ENCODE data around the gene COL26A1. TPM values are rescaled to one million over a fixed set of nuclear protein-coding genes. Genes with fewer than 3 reads are reported as not detected.

Gene COL26A1
- total RNA-seq, 6 donors from 2014 or later: 0.20 to 1.0 (median 0.30) TPM; not detected in 2

GRCh38 chr7:101402081-101402779 lies 39.6 kb downstream of the COL26A1 start:
- 30 to 33% methylated on average over 7 to 12 of the region's 12 CpGs for WGBS, 2 donors
- no peaks in the 10 kb centered on the region for H3K9me3 ChIP-seq
- no peak for ATAC-seq (ENCODE audit: low FRiP score in 2 of 2)

GRCh38 chr7:101402835-101403234 lies 40.2 kb downstream of the COL26A1 start:
- ATAC-seq (ENCODE audit: low FRiP score in 2 of 2) (no peak), DNase-seq (no peak)
- no peaks in the 10 kb centered on the region for H3K27me3 ChIP-seq
- peaks cover 0 to 4% (median 0%) of the 10 kb centered on the region in 4 donors for H3K4me1 ChIP-seq
- 78 to 80% methylated on average over 5 to 6 of the region's 6 CpGs for WGBS, 2 donors
- H3K9me3 ChIP-seq: no peaks in the 10 kb centered on the region
- no peaks in the 10 kb centered on the region for H3K36me3 ChIP-seq
- no peak overlapping the region for H3K27ac ChIP-seq
- no peak overlapping the region for H3K4me3 ChIP-seq
- TF ChIP-seq, protein P1, sequence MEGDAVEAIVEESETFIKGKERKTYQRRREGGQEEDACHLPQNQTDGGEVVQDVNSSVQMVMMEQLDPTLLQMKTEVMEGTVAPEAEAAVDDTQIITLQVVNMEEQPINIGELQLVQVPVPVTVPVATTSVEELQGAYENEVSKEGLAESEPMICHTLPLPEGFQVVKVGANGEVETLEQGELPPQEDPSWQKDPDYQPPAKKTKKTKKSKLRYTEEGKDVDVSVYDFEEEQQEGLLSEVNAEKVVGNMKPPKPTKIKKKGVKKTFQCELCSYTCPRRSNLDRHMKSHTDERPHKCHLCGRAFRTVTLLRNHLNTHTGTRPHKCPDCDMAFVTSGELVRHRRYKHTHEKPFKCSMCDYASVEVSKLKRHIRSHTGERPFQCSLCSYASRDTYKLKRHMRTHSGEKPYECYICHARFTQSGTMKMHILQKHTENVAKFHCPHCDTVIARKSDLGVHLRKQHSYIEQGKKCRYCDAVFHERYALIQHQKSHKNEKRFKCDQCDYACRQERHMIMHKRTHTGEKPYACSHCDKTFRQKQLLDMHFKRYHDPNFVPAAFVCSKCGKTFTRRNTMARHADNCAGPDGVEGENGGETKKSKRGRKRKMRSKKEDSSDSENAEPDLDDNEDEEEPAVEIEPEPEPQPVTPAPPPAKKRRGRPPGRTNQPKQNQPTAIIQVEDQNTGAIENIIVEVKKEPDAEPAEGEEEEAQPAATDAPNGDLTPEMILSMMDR (IDR thresholded peaks at IDR 0.05): no peak
- TF ChIP-seq POLR2A (IDR thresholded peaks at IDR 0.05): no peak
- TF ChIP-seq POLR2AphosphoS5 (IDR thresholded peaks at IDR 0.05): no peak
- no peak for TF ChIP-seq EP300 (IDR thresholded peaks at IDR 0.05)

More at GRCh38 chr7:101402081-101402779, 39.6 kb downstream of the COL26A1 start:
- Histone ChIP-seq H3K36me3 (no peaks in the 10 kb centered on the region), H3K27me3 (no peaks in the 10 kb centered on the region), H3K27ac (no peak overlapping the region), H3K4me3 (no peak overlapping the region), H3K4me1 (peaks cover 0 to 4% (median 0%) of the 10 kb centered on the region in 4 donors)
- no peak for DNase-seq
- TF ChIP-seq POLR2AphosphoS5 (IDR thresholded peaks at IDR 0.05) (no peak), EP300 (IDR thresholded peaks at IDR 0.05) (no peak), POLR2A (IDR thresholded peaks at IDR 0.05) (no peak)
- TF ChIP-seq, protein P1 (IDR thresholded peaks at IDR 0.05): no peak

DNA sequence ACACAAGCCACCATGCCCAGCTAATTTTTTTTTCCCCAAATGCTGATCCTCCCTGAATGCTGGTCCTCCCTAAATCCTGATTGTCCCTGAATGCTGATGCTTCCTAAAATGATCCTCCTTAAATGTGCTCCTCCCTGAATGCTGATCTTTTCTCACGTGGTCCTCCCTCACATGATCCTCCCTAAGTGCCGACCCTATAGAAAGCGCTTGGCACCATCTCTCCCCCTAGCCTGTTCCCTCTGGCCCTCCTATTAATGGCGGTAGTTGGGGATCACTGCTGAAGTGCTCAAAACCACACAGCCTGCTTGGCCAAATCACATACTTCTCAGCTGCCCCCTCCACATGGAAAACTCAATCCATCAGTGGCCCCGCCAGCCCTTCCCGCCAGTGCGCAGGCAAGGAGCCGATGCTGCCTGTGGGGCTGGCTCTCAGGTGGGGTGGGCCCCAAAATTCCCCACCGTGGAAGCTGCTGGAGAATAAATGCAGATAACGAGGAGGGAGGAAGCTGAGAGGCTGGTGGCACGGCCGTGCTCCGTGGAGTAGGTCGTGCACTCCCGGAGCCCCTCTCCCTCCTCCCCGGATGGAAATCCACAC lies 42.9 kb downstream of the COL26A1 start:
- DNase-seq (peak in 1 of 2 donors; percentile 42), ATAC-seq (ENCODE audit: low FRiP score in 2 of 2) (no peak)
- H3K4me3 ChIP-seq: no peak overlapping the region
- no peak for TF ChIP-seq POLR2AphosphoS5 (IDR thresholded peaks at IDR 0.05)
- TF ChIP-seq POLR2A (IDR thresholded peaks at IDR 0.05): no peak
- TF ChIP-seq EP300 (IDR thresholded peaks at IDR 0.05): no peak
- TF ChIP-seq, protein P1 (IDR thresholded peaks at IDR 0.05): no peak
- H3K27me3 ChIP-seq: no peaks in the 10 kb centered on the region
- 63 to 70% methylated on average over 16 of the region's 16 CpGs for WGBS, 2 donors
- peaks cover 0 to 9% (median 7%) of the 10 kb centered on the region in 4 donors for H3K9me3 ChIP-seq
- no peaks in the 10 kb centered on the region for H3K36me3 ChIP-seq
- no peak overlapping the region for H3K27ac ChIP-seq
- peaks cover 0 to 4% (median 0%) of the 10 kb centered on the region in 4 donors for H3K4me1 ChIP-seq

GRCh38 chr7:101410743-101411507 lies 48.2 kb downstream of the COL26A1 start:
- Histone ChIP-seq H3K27me3 (no peaks in the 10 kb centered on the region), H3K4me1 (peaks cover 0 to 6% (median 2%) of the 10 kb centered on the region in 4 donors), H3K27ac (no peak overlapping the region), H3K4me3 (no peak overlapping the region), H3K36me3 (no peaks in the 10 kb centered on the region), H3K9me3 (peaks cover 0 to 9% (median 7%) of the 10 kb centered on the region in 4 donors)
- 14 to 15% methylated on average over 12 to 13 of the region's 16 CpGs for WGBS, 2 donors
- no peak for TF ChIP-seq EP300 (IDR thresholded peaks at IDR 0.05)
- TF ChIP-seq, protein P1 (IDR thresholded peaks at IDR 0.05): peak; percentile 59 to 84 (median 78)
- no peak for TF ChIP-seq POLR2AphosphoS5 (IDR thresholded peaks at IDR 0.05)
- no peak for TF ChIP-seq POLR2A (IDR thresholded peaks at IDR 0.05)
- DNase-seq (peak; percentile 32 to 37), ATAC-seq (ENCODE audit: low FRiP score in 2 of 2) (peak in 1 of 2 donors; percentile 61)
